ENCODE results near the gene SSTR5. TPM values are rescaled to one million over a fixed set of nuclear protein-coding genes. Genes with fewer than 3 reads are reported as not detected.

The SSTR5 gene
- polyA plus RNA-seq, 1 experiment, result not detected

DNA sequence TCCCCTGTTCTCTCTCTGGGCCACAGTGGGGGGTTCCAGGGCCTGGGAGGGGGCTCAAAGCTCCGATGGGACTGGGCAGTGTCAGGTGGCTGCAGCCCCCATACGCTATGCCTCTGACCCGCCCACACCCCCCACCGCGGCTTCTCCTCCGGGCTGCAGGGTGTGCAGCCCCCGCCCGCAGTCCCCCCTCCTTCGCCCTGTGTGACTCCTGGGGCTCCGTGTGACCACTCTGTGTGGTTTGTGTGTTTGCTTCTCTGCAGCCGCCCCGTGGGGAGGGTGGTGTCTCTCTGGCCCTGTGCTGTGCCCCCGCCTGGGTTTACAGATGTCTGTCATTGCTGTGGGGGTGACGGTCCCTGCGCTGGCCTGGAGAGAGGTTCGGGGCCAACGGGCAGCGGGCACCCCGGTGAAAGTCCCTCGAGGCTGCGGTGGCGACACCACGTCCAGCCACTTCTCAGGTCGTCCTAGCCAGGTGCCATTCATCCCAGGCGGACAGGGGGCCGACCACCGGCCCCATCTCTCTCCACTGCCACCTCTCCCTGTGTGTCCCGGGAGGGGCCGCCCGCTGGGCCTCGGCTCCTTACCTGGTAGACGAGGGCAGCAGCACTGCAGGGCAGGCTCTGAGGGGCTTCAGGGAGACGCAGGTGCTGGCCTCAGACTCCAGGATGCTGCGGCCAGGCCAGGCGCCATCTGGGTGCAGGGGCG is 5.5 kb downstream of the SSTR5 start:
- Histone ChIP-seq H3K27me3 (ENCODE audit: control insufficient read depth, insufficient read depth, low read length) (peaks cover 15% of the 10 kb centered on the region), H3K27ac (ENCODE audit: low read depth, low read length) (no peak overlapping the region), H3K4me3 (ENCODE audit: low read depth, low read length) (no peak overlapping the region), H3K9me3 (ENCODE audit: control insufficient read depth, insufficient read depth, low read length) (peaks cover 20% of the 10 kb centered on the region; the same call in 1 of the 2 replicates)
- DNase-seq (ENCODE audit: low read depth, low spot score), result no peak
- TF ChIP-seq CTCF (IDR thresholded peaks at IDR 0.05; ENCODE audit: low read depth, low read length), result no peak
- CTCF ChIA-PET, result no interaction called here
- POLR2A ChIA-PET, result no interaction called here

GRCh38 chr16:1078579-1079021 is 6.1 kb downstream of the SSTR5 start:
- ChIA-PET POLR2A (no interaction called here), CTCF (no interaction called here)
- H3K9me3 ChIP-seq (ENCODE audit: control insufficient read depth, insufficient read depth, low read length), result peaks cover 26% of the 10 kb centered on the region; the same call in 1 of the 2 replicates
- H3K4me3 ChIP-seq (ENCODE audit: low read depth, low read length), result no peak overlapping the region
- peaks cover 15% of the 10 kb centered on the region for H3K27me3 ChIP-seq (ENCODE audit: control insufficient read depth, insufficient read depth, low read length)
- no peak for DNase-seq (ENCODE audit: low read depth, low spot score)
- H3K27ac ChIP-seq (ENCODE audit: low read depth, low read length), result no peak overlapping the region
- no peak for TF ChIP-seq CTCF (IDR thresholded peaks at IDR 0.05; ENCODE audit: low read depth, low read length)

DNA sequence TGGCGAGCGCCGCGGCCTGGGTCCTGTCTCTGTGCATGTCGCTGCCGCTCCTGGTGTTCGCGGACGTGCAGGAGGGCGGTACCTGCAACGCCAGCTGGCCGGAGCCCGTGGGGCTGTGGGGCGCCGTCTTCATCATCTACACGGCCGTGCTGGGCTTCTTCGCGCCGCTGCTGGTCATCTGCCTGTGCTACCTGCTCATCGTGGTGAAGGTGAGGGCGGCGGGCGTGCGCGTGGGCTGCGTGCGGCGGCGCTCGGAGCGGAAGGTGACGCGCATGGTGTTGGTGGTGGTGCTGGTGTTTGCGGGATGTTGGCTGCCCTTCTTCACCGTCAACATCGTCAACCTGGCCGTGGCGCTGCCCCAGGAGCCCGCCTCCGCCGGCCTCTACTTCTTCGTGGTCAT is 6.8 kb downstream of the SSTR5 start:
- H3K27me3 ChIP-seq (ENCODE audit: control insufficient read depth, insufficient read depth, low read length), result peaks cover 15% of the 10 kb centered on the region
- POLR2A ChIA-PET, result no interaction called here
- H3K9me3 ChIP-seq (ENCODE audit: control insufficient read depth, insufficient read depth, low read length), result peaks cover 33% of the 10 kb centered on the region
- TF ChIP-seq CTCF (IDR thresholded peaks at IDR 0.05; ENCODE audit: low read depth, low read length), result no peak
- H3K4me3 ChIP-seq (ENCODE audit: low read depth, low read length), result no peak overlapping the region
- CTCF ChIA-PET, result no interaction called here
- no peak overlapping the region for H3K27ac ChIP-seq (ENCODE audit: low read depth, low read length)
- no peak for DNase-seq (ENCODE audit: low read depth, low spot score)

DNA sequence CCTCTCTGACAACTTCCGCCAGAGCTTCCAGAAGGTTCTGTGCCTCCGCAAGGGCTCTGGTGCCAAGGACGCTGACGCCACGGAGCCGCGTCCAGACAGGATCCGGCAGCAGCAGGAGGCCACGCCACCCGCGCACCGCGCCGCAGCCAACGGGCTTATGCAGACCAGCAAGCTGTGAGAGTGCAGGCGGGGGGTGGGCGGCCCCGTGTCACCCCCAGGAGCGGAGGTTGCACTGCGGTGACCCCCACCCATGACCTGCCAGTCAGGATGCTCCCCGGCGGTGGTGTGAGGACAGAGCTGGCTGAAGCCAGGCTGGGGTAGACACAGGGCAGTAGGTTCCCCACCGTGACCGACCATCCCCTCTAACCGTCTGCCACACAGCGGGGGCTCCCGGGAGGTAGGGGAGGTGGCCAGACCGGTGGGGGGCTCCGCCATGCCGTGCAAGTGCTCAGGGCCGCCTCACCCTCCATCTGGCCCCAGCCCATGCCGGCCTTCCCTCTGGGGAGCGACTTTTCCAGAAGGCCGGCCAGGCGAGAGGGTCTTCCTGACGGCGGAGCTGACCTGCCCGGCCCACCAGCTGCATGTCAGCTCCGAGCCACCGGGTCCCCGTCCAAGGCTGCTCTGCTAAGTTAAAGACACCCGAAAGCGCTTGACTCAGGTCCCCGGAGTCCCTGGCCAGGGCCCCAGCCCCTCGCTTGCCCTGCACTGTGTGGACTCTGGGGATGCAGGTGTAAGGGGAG is 7.4 kb downstream of the SSTR5 start:
- H3K4me3 ChIP-seq (ENCODE audit: low read depth, low read length), result no peak overlapping the region
- TF ChIP-seq CTCF (IDR thresholded peaks at IDR 0.05; ENCODE audit: low read depth, low read length), result no peak
- ChIA-PET CTCF (no interaction called here), POLR2A (no interaction called here)
- H3K27me3 ChIP-seq (ENCODE audit: control insufficient read depth, insufficient read depth, low read length), result peaks cover 15% of the 10 kb centered on the region
- H3K9me3 ChIP-seq (ENCODE audit: control insufficient read depth, insufficient read depth, low read length), result peaks cover 39% of the 10 kb centered on the region
- no peak overlapping the region for H3K27ac ChIP-seq (ENCODE audit: low read depth, low read length)
- no peak for DNase-seq (ENCODE audit: low read depth, low spot score)

All from AG04450 (cell line).